ENCODE data around the gene BPIFB1.

The BPIFB1 gene

DNA sequence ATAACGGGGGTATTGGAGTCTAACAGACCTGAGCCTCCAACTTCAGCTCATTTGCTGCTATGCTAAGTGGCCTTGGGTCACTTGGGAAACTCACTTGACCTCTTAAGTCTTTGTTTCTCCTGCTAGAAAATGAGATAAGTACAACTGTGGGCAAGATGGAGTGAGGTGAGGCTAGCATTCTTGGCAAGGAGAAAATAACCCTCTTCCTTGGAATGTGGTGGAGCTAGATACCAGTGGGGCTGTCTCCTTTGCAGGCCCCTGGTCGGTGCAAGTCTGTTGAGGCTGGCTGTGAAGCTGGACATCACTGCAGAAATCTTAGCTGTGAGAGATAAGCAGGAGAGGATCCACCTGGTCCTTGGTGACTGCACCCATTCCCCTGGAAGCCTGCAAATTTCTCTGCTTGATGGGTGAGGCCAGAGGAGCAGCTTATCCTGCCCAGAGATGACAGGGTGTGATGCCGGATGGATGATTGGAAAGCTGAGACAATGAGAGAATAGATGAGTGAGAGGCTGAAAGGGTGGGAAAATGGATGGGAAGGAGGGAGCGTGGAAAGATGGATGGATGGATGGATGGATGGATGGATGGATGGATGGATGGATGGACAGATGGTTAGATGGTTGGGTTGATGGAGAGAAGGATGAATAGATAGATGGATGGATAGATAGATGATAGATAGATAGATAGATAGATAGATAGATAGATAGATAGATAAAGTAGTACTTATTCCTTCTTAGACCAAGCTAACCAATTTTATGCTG, 42.9 kb upstream of the BPIFB1 start:
- no peak for DNase-seq (ENCODE audit: extremely low spot score)
- ChIA-PET CTCF (no interaction called here), POLR2A (no interaction called here)
- no peak for TF ChIP-seq FOXK2 (IDR thresholded peaks at IDR 0.05)
- no peak for TF ChIP-seq SP1 (IDR thresholded peaks at IDR 0.05)
- TF ChIP-seq BHLHE40 (IDR thresholded peaks at IDR 0.05; ENCODE audit: borderline replicate concordance), result no peak
- no peak for TF ChIP-seq LEF1 (IDR thresholded peaks at IDR 0.05; ENCODE audit: borderline replicate concordance)
- TF ChIP-seq ARNT (IDR thresholded peaks at IDR 0.05), result no peak
- no peak for TF ChIP-seq ZNF384 (IDR thresholded peaks at IDR 0.05)
- no peak for TF ChIP-seq CTBP1 (IDR thresholded peaks at IDR 0.05; ENCODE audit: borderline replicate concordance)
- no peak for TF ChIP-seq SUZ12 (IDR thresholded peaks at IDR 0.05)
- TF ChIP-seq FOXA1 (IDR thresholded peaks at IDR 0.05), result no peak
- no peak for TF ChIP-seq L3MBTL2 (conservative IDR thresholded peaks at IDR 0.05)
- TF ChIP-seq TARDBP (IDR thresholded peaks at IDR 0.05), result no peak
- TF ChIP-seq, protein P1, sequence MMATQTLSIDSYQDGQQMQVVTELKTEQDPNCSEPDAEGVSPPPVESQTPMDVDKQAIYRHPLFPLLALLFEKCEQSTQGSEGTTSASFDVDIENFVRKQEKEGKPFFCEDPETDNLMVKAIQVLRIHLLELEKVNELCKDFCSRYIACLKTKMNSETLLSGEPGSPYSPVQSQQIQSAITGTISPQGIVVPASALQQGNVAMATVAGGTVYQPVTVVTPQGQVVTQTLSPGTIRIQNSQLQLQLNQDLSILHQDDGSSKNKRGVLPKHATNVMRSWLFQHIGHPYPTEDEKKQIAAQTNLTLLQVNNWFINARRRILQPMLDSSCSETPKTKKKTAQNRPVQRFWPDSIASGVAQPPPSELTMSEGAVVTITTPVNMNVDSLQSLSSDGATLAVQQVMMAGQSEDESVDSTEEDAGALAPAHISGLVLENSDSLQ (IDR thresholded peaks at IDR 0.05), result no peak
- no peak for TF ChIP-seq HDGF (IDR thresholded peaks at IDR 0.05; ENCODE audit: borderline replicate concordance)
- no peak for TF ChIP-seq NFRKB (IDR thresholded peaks at IDR 0.05)
- TF ChIP-seq ELF4 (IDR thresholded peaks at IDR 0.05), result no peak
- no peak for TF ChIP-seq FOXM1 (IDR thresholded peaks at IDR 0.05; ENCODE audit: borderline replicate concordance)

DNA sequence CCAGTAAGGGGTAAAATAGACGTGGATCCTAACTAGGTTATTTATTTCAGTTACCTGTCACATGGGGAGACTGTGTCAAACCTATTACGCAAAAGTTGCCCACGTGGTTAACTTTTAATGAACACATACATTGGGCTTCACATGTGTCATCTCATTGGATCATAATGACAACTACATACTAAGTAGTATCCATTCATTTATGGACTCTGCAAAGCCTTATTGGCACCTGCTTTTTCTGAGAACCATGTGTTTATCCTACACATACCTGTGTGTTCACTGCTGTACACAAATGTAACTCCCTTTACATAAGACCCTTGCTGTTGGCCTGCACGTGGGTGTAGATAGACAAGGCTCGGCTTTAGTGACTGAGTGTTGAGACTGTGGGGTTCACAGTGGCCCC, 42.1 kb upstream of the BPIFB1 start:
- DNase-seq (ENCODE audit: extremely low spot score), result no peak
- POLR2A ChIA-PET, result no interaction called here
- CTCF ChIA-PET, result no interaction called here
- TF ChIP-seq LEF1 (IDR thresholded peaks at IDR 0.05; ENCODE audit: borderline replicate concordance), result no peak
- no peak for TF ChIP-seq FOXA1 (IDR thresholded peaks at IDR 0.05)
- no peak for TF ChIP-seq SUZ12 (IDR thresholded peaks at IDR 0.05)
- TF ChIP-seq FOXK2 (IDR thresholded peaks at IDR 0.05), result no peak
- TF ChIP-seq HDGF (IDR thresholded peaks at IDR 0.05; ENCODE audit: borderline replicate concordance), result no peak
- TF ChIP-seq BHLHE40 (IDR thresholded peaks at IDR 0.05; ENCODE audit: borderline replicate concordance), result no peak
- TF ChIP-seq FOXM1 (IDR thresholded peaks at IDR 0.05; ENCODE audit: borderline replicate concordance), result no peak
- no peak for TF ChIP-seq SP1 (IDR thresholded peaks at IDR 0.05)
- no peak for TF ChIP-seq ELF4 (IDR thresholded peaks at IDR 0.05)

DNA sequence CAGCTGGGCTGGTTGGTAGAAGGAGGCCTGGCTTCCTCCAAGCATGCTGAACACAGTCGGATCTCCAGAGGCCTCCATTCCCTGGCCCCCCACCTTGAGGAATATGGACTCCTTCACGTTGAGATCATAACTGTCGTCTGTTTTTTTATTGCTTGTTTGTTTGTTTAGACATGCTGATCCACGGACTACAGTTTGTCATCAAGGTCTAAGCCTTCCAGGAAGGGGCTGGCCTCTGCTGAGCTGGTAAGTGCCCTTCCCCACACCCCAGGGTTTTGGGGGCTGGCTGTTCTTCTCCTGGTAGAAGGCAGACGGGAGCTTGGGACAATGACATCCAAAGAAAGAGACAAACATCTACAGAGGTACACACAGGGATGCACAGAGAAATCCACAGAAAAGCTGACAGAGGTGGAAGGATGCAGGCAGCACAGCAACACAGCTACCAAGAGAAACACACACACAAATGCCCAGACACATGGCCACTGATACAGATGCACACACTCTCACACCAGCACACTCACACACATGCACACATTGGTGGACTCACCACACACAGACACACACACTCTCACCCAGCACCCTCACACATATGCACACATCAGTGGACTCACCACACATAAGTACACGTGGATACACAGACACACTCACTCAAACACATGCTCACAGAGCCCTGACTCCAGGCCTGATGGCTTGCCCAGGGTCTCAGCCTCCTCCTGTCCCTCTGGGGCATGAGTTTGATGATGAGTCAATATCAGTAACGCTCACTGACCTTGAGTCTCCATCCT, 40.5 kb upstream of the BPIFB1 start:
- CTCF ChIA-PET, result no interaction called here
- no peak for DNase-seq (ENCODE audit: extremely low spot score)
- POLR2A ChIA-PET, result no interaction called here
- no peak for TF ChIP-seq CTBP1 (IDR thresholded peaks at IDR 0.05; ENCODE audit: borderline replicate concordance)

DNA sequence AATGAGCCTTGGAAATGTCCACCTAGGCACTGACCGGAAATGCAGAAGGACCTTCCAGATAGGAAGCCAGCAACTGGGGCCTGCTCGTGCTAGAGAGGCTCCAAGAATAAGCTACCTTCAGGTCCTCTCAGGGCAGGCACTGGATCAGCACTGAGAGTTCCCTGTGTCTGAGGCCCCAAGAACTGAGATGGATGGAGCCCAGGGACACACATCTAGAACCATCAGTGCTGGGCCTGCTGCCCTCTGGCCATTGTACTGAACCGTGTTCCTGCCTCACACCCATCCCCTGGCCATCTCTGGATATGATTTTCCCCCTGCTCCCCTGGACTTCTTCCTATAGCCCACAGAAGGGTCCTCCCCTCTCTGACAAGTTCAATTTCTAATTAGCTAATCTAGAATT, 36.9 kb upstream of the BPIFB1 start:
- POLR2A ChIA-PET, result no interaction called here
- no peak for DNase-seq (ENCODE audit: extremely low spot score)
- CTCF ChIA-PET, result no interaction called here
- TF ChIP-seq, protein P1 (IDR thresholded peaks at IDR 0.05), result no peak
- TF ChIP-seq LEF1 (IDR thresholded peaks at IDR 0.05; ENCODE audit: borderline replicate concordance), result no peak

DNA sequence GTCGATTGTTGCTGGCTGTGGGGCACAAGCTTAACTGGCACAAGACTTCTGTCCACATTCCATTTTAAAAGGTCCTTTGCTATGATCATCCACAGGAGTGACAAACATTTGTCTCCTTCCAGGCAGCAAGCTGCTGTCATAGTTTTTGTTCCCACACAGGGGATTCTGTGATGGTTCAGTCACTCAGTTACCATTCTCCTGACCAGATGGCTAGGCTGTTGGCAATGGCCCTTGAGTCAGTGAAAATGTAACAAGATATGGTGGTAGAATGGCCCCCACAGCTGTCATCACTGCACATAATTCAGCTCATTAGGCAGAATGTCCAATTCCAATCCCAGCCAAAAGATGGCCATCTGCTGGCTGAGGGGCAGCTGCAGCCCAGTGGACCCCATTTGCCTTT, 33.6 kb upstream of the BPIFB1 start:
- ChIA-PET CTCF (no interaction called here), POLR2A (no interaction called here)
- no peak for DNase-seq (ENCODE audit: extremely low spot score)
- TF ChIP-seq TARDBP (IDR thresholded peaks at IDR 0.05), result no peak

DNA sequence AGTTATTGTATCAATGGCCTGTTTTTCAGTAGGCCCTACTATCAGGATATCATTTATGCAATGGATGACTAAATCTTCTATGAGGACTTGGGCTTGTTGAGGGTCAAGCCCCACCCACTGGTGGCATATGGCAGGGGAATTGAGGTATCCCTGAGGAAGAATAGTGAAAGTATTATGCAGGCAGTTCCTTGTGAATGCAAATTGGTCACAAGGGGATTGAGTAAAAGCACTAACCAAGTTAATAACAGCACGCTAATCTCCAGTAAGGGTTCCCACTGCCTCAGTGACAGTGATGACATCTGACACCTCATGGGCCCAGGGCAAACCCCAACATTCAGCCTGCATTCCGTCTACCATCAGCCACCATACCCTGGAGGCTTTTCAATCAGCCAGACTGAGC, 32.3 kb upstream of the BPIFB1 start:
- DNase-seq (ENCODE audit: extremely low spot score), result no peak
- ChIA-PET POLR2A (interaction anchor here (0.7 kb wide), 1 partner anchor 38 kb away, joined by 3 read pairs; no protein-coding TSS in a partner anchor), CTCF (no interaction called here)
- TF ChIP-seq NFRKB (IDR thresholded peaks at IDR 0.05) (no peak), ZNF384 (IDR thresholded peaks at IDR 0.05) (no peak)
- TF ChIP-seq, protein P1 (IDR thresholded peaks at IDR 0.05), result no peak

DNA sequence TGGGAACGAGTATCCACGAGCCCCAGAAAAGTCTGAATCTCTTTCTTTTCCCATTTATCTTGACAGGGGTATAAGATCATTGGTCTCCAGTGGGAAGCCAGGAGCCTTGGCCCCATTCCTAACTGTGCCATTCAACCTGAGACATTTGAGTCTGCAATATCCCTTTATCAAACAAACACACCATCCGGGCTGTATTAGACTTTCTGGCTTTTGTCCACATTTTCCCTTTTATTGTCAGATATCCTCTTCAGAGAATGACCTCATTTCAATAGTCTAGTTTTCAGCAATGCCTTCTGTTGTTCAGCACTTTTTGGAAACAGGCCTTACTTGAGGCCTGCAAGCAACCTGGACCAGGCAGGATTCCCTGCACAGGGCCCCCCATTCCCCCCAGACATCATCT, 31.5 kb upstream of the BPIFB1 start:
- CTCF ChIA-PET, result no interaction called here
- POLR2A ChIA-PET, result no interaction called here
- TF ChIP-seq SP1 (IDR thresholded peaks at IDR 0.05) (no peak), CTBP1 (IDR thresholded peaks at IDR 0.05; ENCODE audit: borderline replicate concordance) (no peak), ARNT (IDR thresholded peaks at IDR 0.05) (no peak), ZNF384 (IDR thresholded peaks at IDR 0.05) (no peak), TARDBP (IDR thresholded peaks at IDR 0.05) (no peak), SUZ12 (IDR thresholded peaks at IDR 0.05) (no peak), FOXK2 (IDR thresholded peaks at IDR 0.05) (no peak), LEF1 (IDR thresholded peaks at IDR 0.05; ENCODE audit: borderline replicate concordance) (no peak), L3MBTL2 (conservative IDR thresholded peaks at IDR 0.05) (no peak), HDGF (IDR thresholded peaks at IDR 0.05; ENCODE audit: borderline replicate concordance) (no peak), ELF4 (IDR thresholded peaks at IDR 0.05) (no peak), NFRKB (IDR thresholded peaks at IDR 0.05) (no peak), FOXA1 (IDR thresholded peaks at IDR 0.05) (no peak), FOXM1 (IDR thresholded peaks at IDR 0.05; ENCODE audit: borderline replicate concordance) (no peak), BHLHE40 (IDR thresholded peaks at IDR 0.05; ENCODE audit: borderline replicate concordance) (no peak)
- TF ChIP-seq, protein P1 (IDR thresholded peaks at IDR 0.05), result no peak
- no peak for DNase-seq (ENCODE audit: extremely low spot score)

Measured in HEK293T (cell line).